ENCODE data around the gene RBBP6. TPM values are rescaled to one million over a fixed set of nuclear protein-coding genes. Genes with fewer than 3 reads are reported as not detected.
A peak's percentile ranks its signal among the peaks of the same experiment; 100 is the strongest.

RBBP6 gene
- total and polyA plus RNA-seq, 9 of the 15 experiments (the other 6 are each of a cell fraction or from before 2014, with no cell fraction given): 19.2 to 76.6 (median 42.7) TPM

- WGBS (ENCODE audit: insufficient coverage, low coverage, missing lambda C conversion rate): 2% methylated on average over 12 of the region's 12 CpGs
- BruUV-seq (replicated peaks): TSS peak; percentile 26
- TF ChIP-seq YY1 (IDR thresholded peaks at IDR 0.05; ENCODE audit: borderline replicate concordance in 1 of 3, control insufficient read depth in 1 of 3, extremely low read depth in 1 of 3, insufficient read depth in 3 of 3, insufficient read length in 1 of 3, insufficient replicate concordance in 2 of 3, low read depth in 1 of 3, low read length in 2 of 3) (peak in 1 of 3 experiments; percentile 80), KDM1A (IDR thresholded peaks at IDR 0.05) (0 out of 4 replicates have a peak, but pooled peaks of 1 of the 2 experiments have one; percentile 5), ZC3H4 (CRISPR knock-in tag; IDR thresholded peaks at IDR 0.05; ENCODE audit: borderline replicate concordance) (no peak), ARID1B (IDR thresholded peaks at IDR 0.05) (no peak), SUPT5H (IDR thresholded peaks at IDR 0.05) (no peak), ZNF41 (CRISPR knock-in tag; conservative IDR thresholded peaks at IDR 0.05) (no peak), LARP7 (IDR thresholded peaks at IDR 0.05) (no peak), ZNF764 (CRISPR knock-in tag; IDR thresholded peaks at IDR 0.05; ENCODE audit: low read depth) (no peak), NR2C1 (IDR thresholded peaks at IDR 0.05) (no peak), NR2C1 (tag; IDR thresholded peaks at IDR 0.05) (no peak), HMBOX1 (IDR thresholded peaks at IDR 0.05) (peak; percentile 49), ZKSCAN3 (CRISPR knock-in tag; IDR thresholded peaks at IDR 0.05) (no peak), ZNF431 (CRISPR knock-in tag; IDR thresholded peaks at IDR 0.05) (no peak), POLR2A (conservative IDR thresholded peaks at IDR 0.05) (0 out of 2 replicates have a peak, but pooled peaks have one; percentile 24), ZNF316 (IDR thresholded peaks at IDR 0.05) (peak; percentile 46), VEZF1 (CRISPR knock-in tag; IDR thresholded peaks at IDR 0.05) (peak; percentile 55; the same call in 1 of the 2 replicates), MBD2 (IDR thresholded peaks at IDR 0.05; ENCODE audit: borderline replicate concordance, low read depth) (0 out of 2 replicates have a peak, but pooled peaks have one; percentile 0), ETS2 (tag; IDR thresholded peaks at IDR 0.05; ENCODE audit: borderline replicate concordance, poor library complexity, severe bottlenecking) (no peak)
- H4K20me1 ChIP-seq (replicated peaks; ENCODE audit: control insufficient read depth, insufficient read depth, low read length): peaks cover 26% of the 10 kb centered on the region
- H3K4me3 ChIP-seq: peak overlapping the region; percentile 93
- H3K79me2 ChIP-seq (ENCODE audit: control insufficient read depth, insufficient read depth, low read length): peaks cover 69% of the 10 kb centered on the region
- no peaks in the 10 kb centered on the region for H3K9me1 ChIP-seq (ENCODE audit: control insufficient read depth, insufficient read depth, low read length)
- FAIRE-seq (peak; percentile 48), DNase-seq (ENCODE audit: extremely low read depth in 1 of 4, low spot score in 3 of 4) (peak in 2 of 4 experiments; percentile 17 to 51), ATAC-seq (peak; percentile 22)
- CTCF ChIA-PET (ENCODE audit: low intra/inter-chr PET ratio): interaction anchor here (0.6 kb wide), 1 partner anchor 22 kb away, joined by 6 read pairs; no protein-coding TSS in a partner anchor
- intact Hi-C loops (cut with micrococcal nuclease) (no loop called here), in situ Hi-C loops (cut with MboI) (no loop called here)
- H3K27ac ChIP-seq (ENCODE audit: extremely low read depth, low read depth, low read length): peak overlapping the region; percentile 97
- H2AFZ ChIP-seq (ENCODE audit: low read depth, low read length): no peak overlapping the region
- H3K4me1 ChIP-seq (replicated peaks in 1 of 2; ENCODE audit: control insufficient read depth in 2 of 2, insufficient read depth in 2 of 2, low read length in 2 of 2): peaks cover 7 to 20% of the 10 kb centered on the region in 2 experiments; a peak in 3 of 5 replicates
- no peaks in the 10 kb centered on the region for H3K27me3 ChIP-seq (ENCODE audit: control insufficient read depth in 2 of 2, insufficient read depth in 2 of 2, low read length in 2 of 2)
- POLR2A ChIA-PET: interaction anchor here (0.5 to 6.4 kb wide), 6 partner anchors 11 to 208 kb away, joined by 3 to 71 read pairs (median 4); no protein-coding TSS in a partner anchor
- H3K9ac ChIP-seq (ENCODE audit: insufficient read depth in 1 of 2, low read depth in 2 of 2, low read length in 2 of 2): peak overlapping the region; percentile 93 to 100
- no peaks in the 10 kb centered on the region for H3K9me3 ChIP-seq (replicated peaks; ENCODE audit: control insufficient read depth, insufficient read depth, low read depth, low read length)
- H3K36me3 ChIP-seq (ENCODE audit: control insufficient read depth, insufficient read depth, low read length): peaks cover 37% of the 10 kb centered on the region
- H3K4me2 ChIP-seq (ENCODE audit: insufficient read depth, low read length): peak overlapping the region; percentile 95
These were observed 1.3 kb downstream of the RBBP6 start for GRCh38 chr16:24540602-24541210.
